ENCODE data around the gene TP53RK.

Gene TP53RK

GRCh38 chr20:46657137-46657536 lies 32.1 kb downstream of the TP53RK start:
- no peak overlapping the region for H3K27ac ChIP-seq (ENCODE audit: low read length)
- H4K20me1 ChIP-seq (ENCODE audit: insufficient read depth, low read length), result no peaks in the 10 kb centered on the region
- H3K9me2 ChIP-seq (replicated peaks; ENCODE audit: insufficient read depth, low read length), result no peaks in the 10 kb centered on the region
- H3K9ac ChIP-seq (ENCODE audit: low read length), result no peak overlapping the region
- no peaks in the 10 kb centered on the region for H3K9me3 ChIP-seq (replicated peaks; ENCODE audit: insufficient read depth, low read length)
- H3K27me3 ChIP-seq (replicated peaks; ENCODE audit: insufficient read depth, low read length), result no peaks in the 10 kb centered on the region
- H3K79me2 ChIP-seq (ENCODE audit: low read length), result no peaks in the 10 kb centered on the region
- DNase-seq, result no peak
- H3K36me3 ChIP-seq (replicated peaks; ENCODE audit: insufficient read depth, low read length), result no peaks in the 10 kb centered on the region
- no peak overlapping the region for H3K4me3 ChIP-seq (ENCODE audit: low read length)
- no peaks in the 10 kb centered on the region for H3F3A ChIP-seq (ENCODE audit: insufficient read depth, low read length)
- TF ChIP-seq EZH2phosphoT487 (IDR thresholded peaks at IDR 0.05; ENCODE audit: low read length) (no peak), EZH2 (optimal IDR thresholded peaks at IDR 0.05; ENCODE audit: low read depth, low read length) (no peak), CTCF (IDR thresholded peaks at IDR 0.05; ENCODE audit: low read length) (no peak)
- no peaks in the 10 kb centered on the region for H3K4me1 ChIP-seq (ENCODE audit: low read length)
- H3K4me2 ChIP-seq (ENCODE audit: low read depth, low read length), result no peak overlapping the region
- no peak overlapping the region for H2AFZ ChIP-seq (ENCODE audit: low read length)

GRCh38 chr20:46652699-46653098 lies 36.5 kb downstream of the TP53RK start:
- Histone ChIP-seq H3K9me2 (replicated peaks; ENCODE audit: insufficient read depth, low read length) (no peaks in the 10 kb centered on the region), H3K27ac (ENCODE audit: low read length) (no peak overlapping the region), H2AFZ (ENCODE audit: low read length) (no peak overlapping the region), H4K20me1 (ENCODE audit: insufficient read depth, low read length) (no peaks in the 10 kb centered on the region), H3K4me2 (ENCODE audit: low read depth, low read length) (no peak overlapping the region), H3K36me3 (replicated peaks; ENCODE audit: insufficient read depth, low read length) (no peaks in the 10 kb centered on the region), H3K79me2 (ENCODE audit: low read length) (no peaks in the 10 kb centered on the region), H3F3A (ENCODE audit: insufficient read depth, low read length) (no peaks in the 10 kb centered on the region), H3K27me3 (replicated peaks; ENCODE audit: insufficient read depth, low read length) (no peaks in the 10 kb centered on the region), H3K4me1 (ENCODE audit: low read length) (no peaks in the 10 kb centered on the region), H3K4me3 (ENCODE audit: low read length) (no peak overlapping the region), H3K9ac (ENCODE audit: low read length) (no peak overlapping the region), H3K9me3 (replicated peaks; ENCODE audit: insufficient read depth, low read length) (no peaks in the 10 kb centered on the region)
- DNase-seq, result no peak
- TF ChIP-seq CTCF (IDR thresholded peaks at IDR 0.05; ENCODE audit: low read length) (no peak), EZH2phosphoT487 (IDR thresholded peaks at IDR 0.05; ENCODE audit: low read length) (no peak), EZH2 (optimal IDR thresholded peaks at IDR 0.05; ENCODE audit: low read depth, low read length) (no peak)

- TF ChIP-seq EZH2 (optimal IDR thresholded peaks at IDR 0.05; ENCODE audit: low read depth, low read length) (no peak), EZH2phosphoT487 (IDR thresholded peaks at IDR 0.05; ENCODE audit: low read length) (no peak), CTCF (IDR thresholded peaks at IDR 0.05; ENCODE audit: low read length) (no peak)
- H3K79me2 ChIP-seq (ENCODE audit: low read length), result no peaks in the 10 kb centered on the region
- no peaks in the 10 kb centered on the region for H3K27me3 ChIP-seq (replicated peaks; ENCODE audit: insufficient read depth, low read length)
- H3K27ac ChIP-seq (ENCODE audit: low read length), result no peak within 1 kb of the TSS
- no peak within 1 kb of the TSS for H3K4me2 ChIP-seq (ENCODE audit: low read depth, low read length)
- H3K9ac ChIP-seq (ENCODE audit: low read length), result no peak within 1 kb of the TSS
- H3K4me3 ChIP-seq (ENCODE audit: low read length), result no peak within 1 kb of the TSS
- H2AFZ ChIP-seq (ENCODE audit: low read length), result no peak within 1 kb of the TSS
- no peaks in the 10 kb centered on the region for H3F3A ChIP-seq (ENCODE audit: insufficient read depth, low read length)
- H3K4me1 ChIP-seq (ENCODE audit: low read length), result no peaks in the 10 kb centered on the region
- no peaks in the 10 kb centered on the region for H3K9me2 ChIP-seq (replicated peaks; ENCODE audit: insufficient read depth, low read length)
- H3K9me3 ChIP-seq (replicated peaks; ENCODE audit: insufficient read depth, low read length), result no peaks in the 10 kb centered on the region
- DNase-seq, result no peak
- H4K20me1 ChIP-seq (ENCODE audit: insufficient read depth, low read length), result no peaks in the 10 kb centered on the region
- H3K36me3 ChIP-seq (replicated peaks; ENCODE audit: insufficient read depth, low read length), result no peaks in the 10 kb centered on the region
Observed at GRCh38 chr20:46651091-46651962, 37.9 kb downstream of the TP53RK start, which contains the start of gene SLC13A3. Gene SLC13A3 (minus strand): TSS chr20:46651459. CDS start chr20:46651421, 38 bp downstream.
